K562 (cell line): Measurements from ENCODE around the gene LBH. TPM values are rescaled to one million over a fixed set of nuclear protein-coding genes. Genes with fewer than 3 reads are reported as not detected.

ENCODE experiments used
- ATAC-seq: fragments of 200-7000 bp; cut with Tn5 transposase; 3 replicates; pipeline ENCODE4 v1.9.1; 2020; ENCODE audit warnings: moderate library complexity
- BruUV-seq: library from RNA; stranded (reverse); fragments of 400-500 nt; replicated peaks from 2 replicates; lab custom pipeline; 2021; lab: Mats Ljungman, UMichigan
- CTCF ChIA-PET: fragments of 300-600 bp; formaldehyde crosslinking; extraction: SDS; loops from one replicate; lab custom pipeline; 2021; ENCODE audit warnings: low intra/inter-chr PET ratio; lab: Yijun Ruan, JAX
- POLR2A ChIA-PET: fragments of 300-600, 350-650 bp; sonication (Branson Sonifier 250); formaldehyde crosslinking; extraction: SDS; loops from one replicate; lab custom pipeline; 2021; ENCODE audit warnings: antibody characterized with exemption, inconsistent platforms; lab: Yijun Ruan, JAX
- DNase-seq, 4 experiments: peaks; one replicate each; pipeline versions ENCODE4 v3.0.0 to v3.0.0-alpha.2; 2011 to 2018; ENCODE audit warnings: low spot score in 3 of 4, mixed read lengths in 3 of 4; ENCODE audit errors: extremely low read depth in 1 of 4
- FAIRE-seq: peaks from 2 replicates; lab custom pipeline; 2011; peaks lifted over from hg19 to GRCh38; lab: Jason Lieb, UNC
- H2AFZ ChIP-seq: 2 replicates; pipeline ENCODE4 v1.6.0; 2011; ENCODE audit warnings: low read depth, low read length, control low read depth, inconsistent platforms
- H3K27ac ChIP-seq: fragments of 200-600 bp; 3 replicates; pipeline ENCODE4 v1.8.0; 2011; ENCODE audit warnings: low read depth, mild to moderate bottlenecking, control low read depth, inconsistent platforms, low read length, moderate library complexity, mixed read lengths; ENCODE audit errors: extremely low read depth
- H3K27me3 ChIP-seq, 2 experiments: fragments of 300-600 bp in 1 of 2; 2 replicates in 1 of 2; 3 replicates in 1 of 2; pipeline versions ENCODE4 v1.6.0 to v1.8.0; 2011; ENCODE audit warnings: inconsistent platforms in 2 of 2, low read length in 2 of 2, mild to moderate bottlenecking in 1 of 2, mixed read lengths in 1 of 2, moderate library complexity in 1 of 2; ENCODE audit not compliant: control insufficient read depth in 2 of 2, insufficient read depth in 2 of 2
- H3K36me3 ChIP-seq: fragments of 300-600 bp; 3 replicates; pipeline ENCODE4 v1.8.0; 2011; ENCODE audit warnings: mild to moderate bottlenecking, low read length, inconsistent platforms; ENCODE audit not compliant: control insufficient read depth, insufficient read depth
- H3K4me1 ChIP-seq, 2 experiments: fragments of 200-600 bp in 1 of 2; replicated peaks in 1 of 2; 2 replicates in 1 of 2; 3 replicates in 1 of 2; pipeline versions ENCODE4 v1.5.1 to v1.8.0; 2011; ENCODE audit warnings: inconsistent platforms in 2 of 2, low read length in 2 of 2, mild to moderate bottlenecking in 1 of 2, mixed read lengths in 1 of 2, moderate library complexity in 1 of 2; ENCODE audit not compliant: control insufficient read depth in 2 of 2, insufficient read depth in 2 of 2
- H3K4me2 ChIP-seq: 2 replicates; pipeline ENCODE4 v1.6.1; 2011; ENCODE audit warnings: low read length, control low read depth, inconsistent platforms, mixed read lengths; ENCODE audit not compliant: insufficient read depth
- H3K4me3 ChIP-seq: fragments of 200-600 bp; sonication (generic), shearing (Covaris generic); 2 replicates; pipeline ENCODE4 v1.5.1; 2016; ENCODE audit warnings: control low read depth, inconsistent platforms
- H3K79me2 ChIP-seq: fragments of 200-600 bp; 3 replicates; pipeline ENCODE4 v1.8.0; 2011; ENCODE audit warnings: low read length, inconsistent platforms; ENCODE audit not compliant: control insufficient read depth, insufficient read depth
- H3K9ac ChIP-seq, 2 experiments: 2 replicates each; pipeline versions ENCODE4 v1.6.0 to v1.6.1; 2011; ENCODE audit warnings: low read depth in 2 of 2, low read length in 2 of 2, control low read depth in 1 of 2, inconsistent platforms in 1 of 2, mild to moderate bottlenecking in 1 of 2, mixed read lengths in 1 of 2; ENCODE audit not compliant: insufficient read depth in 1 of 2
- H3K9me1 ChIP-seq: one replicate; pipeline ENCODE4 v1.6.0; 2011; ENCODE audit warnings: inconsistent platforms, mild to moderate bottlenecking, low read length, moderate library complexity; ENCODE audit not compliant: control insufficient read depth, insufficient read depth
- H3K9me3 ChIP-seq: replicated peaks from 2 replicates; pipeline ENCODE4 v1.5.1; 2011; ENCODE audit warnings: low read depth, low read length, inconsistent platforms; ENCODE audit not compliant: control insufficient read depth, insufficient read depth
- H4K20me1 ChIP-seq: replicated peaks from 2 replicates; pipeline ENCODE4 v1.6.1; 2011; ENCODE audit warnings: low read length, inconsistent platforms, mixed read lengths; ENCODE audit not compliant: control insufficient read depth, insufficient read depth
- CCNT2 ChIP-seq: IDR thresholded peaks from 2 replicates; pipeline ENCODE4 v1.6.1; 2011; ENCODE audit warnings: borderline replicate concordance, low read depth, mild to moderate bottlenecking, moderate library complexity, mixed read lengths, low read length; ENCODE audit not compliant: insufficient read length; ENCODE audit errors: extremely low read depth
- CREM ChIP-seq: IDR thresholded peaks from 2 replicates; pipeline ENCODE4 v1.6.1; 2014; ENCODE audit warnings: antibody characterized with exemption, low read depth
- FOXA1 ChIP-seq: fragments of 450-650 bp; IDR thresholded peaks from 2 replicates; pipeline ENCODE4 v1.6.1; 2016; ENCODE audit warnings: mild to moderate bottlenecking, borderline replicate concordance
- GABPB1 ChIP-seq: sonication (generic); formaldehyde crosslinking; IDR thresholded peaks from 2 replicates; pipeline ENCODE4 v1.8.0; 2022; ENCODE audit warnings: mild to moderate bottlenecking, missing genetic modification reagents
- HDAC1 ChIP-seq, 2 experiments: fragments of 450-650 bp; IDR thresholded peaks; 2 replicates each; pipeline ENCODE4 v1.6.1; 2016 to 2017; ENCODE audit warnings: inconsistent platforms in 1 of 2, mild to moderate bottlenecking in 1 of 2, moderate library complexity in 1 of 2
- MAZ ChIP-seq, 2 experiments: fragments of 450-650 bp in 1 of 2; sonication (generic) in 1 of 2; formaldehyde crosslinking; IDR thresholded peaks in 1 of 2; conservative IDR thresholded peaks in 1 of 2; 2 replicates each; pipeline versions ENCODE4 v1.4.0 to v1.5.0; 2020; ENCODE audit warnings: mild to moderate bottlenecking in 1 of 2, missing genetic modification reagents in 1 of 2
- NFYB ChIP-seq: IDR thresholded peaks from 2 replicates; pipeline ENCODE4 v1.6.1; 2011; ENCODE audit warnings: mild to moderate bottlenecking, moderate library complexity; ENCODE audit not compliant: insufficient read length; ENCODE audit errors: extremely low read depth
- RAD51 ChIP-seq: fragments of 450-650 bp; IDR thresholded peaks from 2 replicates; pipeline ENCODE4 v1.7.1; 2016; ENCODE audit warnings: low read depth, mild to moderate bottlenecking, borderline replicate concordance
- TGIF2 ChIP-seq: sonication (generic); formaldehyde crosslinking; IDR thresholded peaks from 2 replicates; pipeline ENCODE4 v1.8.1; 2022; ENCODE audit warnings: mild to moderate bottlenecking, missing genetic modification reagents, moderate library complexity
- USF2 ChIP-seq: sonication (generic); formaldehyde crosslinking; IDR thresholded peaks from 2 replicates; pipeline ENCODE4 v1.5.0; 2020; ENCODE audit warnings: missing genetic modification reagents
- ZC3H4 ChIP-seq: sonication (generic); formaldehyde crosslinking; IDR thresholded peaks from 2 replicates; pipeline ENCODE4 v1.9.0; 2021; ENCODE audit warnings: missing genetic modification reagents, borderline replicate concordance
- ZNF592 ChIP-seq: fragments of 450-650 bp; IDR thresholded peaks from 2 replicates; pipeline ENCODE4 v1.6.1; 2017; ENCODE audit warnings: antibody characterized with exemption, mild to moderate bottlenecking
- WGBS: fragments of 100-300 bp; shearing (Covaris generic); methylation state at CpG from one replicate; pipeline ENCODE4 v1.1.6; 2016; ENCODE audit warnings: low coverage, mixed read lengths; ENCODE audit not compliant: insufficient coverage; ENCODE audit errors: missing lambda C conversion rate; 5-methylcytosine and 5-hydroxymethylcytosine counted together
- in situ Hi-C: fragments of 300-500 bp; cut with MboI; formaldehyde crosslinking; loops from 4 replicates; pipeline ENCODE4 v1.15.0; 2018; ENCODE audit warnings: inconsistent platforms, mixed read lengths
- intact Hi-C: fragments of 100-400 bp; cut with micrococcal nuclease; formaldehyde crosslinking; loops from 2 replicates; pipeline ENCODE4 v1.14.2; 2022
- polyA plus RNA-seq, 8 experiments: library from polyadenylated mRNA; depleted of rRNA in 4 of 8; stranded (reverse) in 5 of 8; unstranded in 3 of 8; fragments of >200 nt; fragmentation: Nextera tagmentation in 2 of 8; fragmentation: Illumina TruSeq in 1 of 8; extraction: Ambion mirVana in 2 of 8; extraction: Trizol in 1 of 8; gene quantifications; 2 replicates each; pipeline versions ENCODE4 v1.2.1 to v1.2.3, GENCODE V29; 2011 to 2014; ENCODE audit warnings: inconsistent platforms in 1 of 8, missing spikeins in 1 of 8
- total RNA-seq, 7 experiments: library from RNA; depleted of rRNA in 6 of 7; stranded (reverse); fragments of >200 nt in 6 of 7; fragmentation: Illumina TruSeq in 2 of 7; extraction: Trizol in 2 of 7; gene quantifications; 2 replicates each; pipeline versions ENCODE4 v1.2.1 to v1.2.3, GENCODE V29; 2011 to 2021; ENCODE audit warnings: low replicate concordance in 1 of 7

LBH gene
- total and polyA plus RNA-seq, 9 of the 15 experiments (the other 6 are each of a cell fraction or from before 2014, with no cell fraction given) = 3.1 to 13.4 (median 7.4) TPM

DNA sequence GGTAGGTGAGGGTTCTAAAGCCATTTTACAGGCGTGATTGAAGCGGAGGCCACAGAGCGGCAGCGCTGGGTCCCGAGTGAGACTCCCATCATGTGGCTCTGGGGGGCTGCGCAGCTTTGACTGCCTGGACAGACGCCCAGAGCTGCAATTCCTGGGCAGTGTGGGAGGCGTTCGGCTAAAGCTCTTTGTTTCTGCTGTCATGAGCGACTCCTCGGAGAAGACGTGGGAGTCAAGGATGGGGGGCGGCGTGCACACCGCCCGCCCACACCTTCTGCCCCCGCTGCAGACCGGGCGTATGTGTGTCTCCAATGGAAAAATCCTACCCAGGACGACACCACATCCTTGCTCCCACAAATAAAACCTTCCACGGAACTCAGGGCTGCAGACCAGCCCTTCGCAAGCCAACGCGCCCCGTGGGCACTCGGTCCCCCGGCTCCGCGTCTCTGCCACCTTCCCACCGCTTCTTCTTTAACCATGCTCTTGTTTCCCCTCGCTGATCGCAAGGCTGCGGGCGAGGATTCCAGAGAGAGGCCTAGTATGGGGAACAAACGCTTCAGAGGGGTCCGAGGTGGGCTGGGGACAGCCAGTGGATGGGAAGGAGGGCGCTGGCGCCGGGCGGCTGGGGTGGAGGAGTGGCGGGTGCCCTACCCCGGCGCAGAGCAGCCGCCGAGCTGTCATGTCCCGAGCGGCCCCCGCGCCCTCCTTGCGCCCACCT is 680 bp upstream of the LBH start (continued):
- TF ChIP-seq ZNF592 = no peak

- Histone ChIP-seq H3K9me3 (no peaks in the 10 kb centered on the region), H3K4me1 (peaks cover 23 to 33% of the 10 kb centered on the region in 2 experiments; a peak in 4 of 5 replicates), H4K20me1 (peaks cover 12% of the 10 kb centered on the region; the same call in 1 of the 2 replicates), H3K27ac (peak overlapping the region; percentile 57; the same call in 2 of the 3 replicates), H3K9ac (peak overlapping the region; percentile 68 to 96), H3K9me1 (no peaks in the 10 kb centered on the region), H3K27me3 (no peaks in the 10 kb centered on the region), H3K79me2 (peaks cover 10% of the 10 kb centered on the region), H3K4me3 (peak overlapping the region; percentile 61), H2AFZ (peak overlapping the region; percentile 89), H3K36me3 (peaks cover 7% of the 10 kb centered on the region; the same call in 2 of the 3 replicates), H3K4me2 (peak overlapping the region; percentile 81)
- peak; percentile 47 for ATAC-seq
- intact Hi-C loops (loop anchor here (10.0 kb wide), 1 partner anchor 213 kb away; the partner anchor contains the start of gene LCLAT1), in situ Hi-C loops (no loop called here)
- peak; percentile 47 to 52 (median 48) for DNase-seq
- 5% methylated on average over 50 of the region's 70 CpGs for WGBS
- no TSS peak for BruUV-seq
- ChIA-PET CTCF (interaction anchor here (0.6 kb wide), 1 partner anchor 9 kb away, joined by 3 read pairs; no protein-coding TSS in a partner anchor), POLR2A (interaction anchor here (0.6 to 1.6 kb wide), 14 partner anchors 8 to 455 kb away, joined by 3 to 10 read pairs (median 3); partner anchors contain the start of gene LCLAT1)
- no peak for FAIRE-seq
- peak; percentile 43; the same call in 1 of the 2 replicates for TF ChIP-seq RAD51
- peak; percentile 30; the same call in 1 of the 2 replicates for TF ChIP-seq ZC3H4 (CRISPR knock-in tag)
- TF ChIP-seq CREM = no peak
- TF ChIP-seq MAZ (CRISPR knock-in tag; conservative IDR thresholded peaks at IDR 0.05 in 1 of 2, IDR thresholded peaks at IDR 0.05 in 1 of 2) = peak in 1 of 2 experiments; percentile 22; a peak in 2 of 4 replicates
- TF ChIP-seq CCNT2 = peak; percentile 47
- TF ChIP-seq NFYB = peak; percentile 33
- TF ChIP-seq TGIF2 (CRISPR knock-in tag) = 0 out of 2 replicates have a peak, but pooled peaks have one; percentile 25
- TF ChIP-seq FOXA1 = no peak
- TF ChIP-seq HDAC1 (IDR thresholded peaks at IDR 0.05) = no peak
- TF ChIP-seq GABPB1 = 0 out of 2 replicates have a peak, but pooled peaks have one; percentile 27
- peak; percentile 56 for TF ChIP-seq USF2 (CRISPR knock-in tag)
Measured at GRCh38 chr2:30231996-30232800, 864 bp downstream of the LBH start.
